GM18499 (cell line): ENCODE results near the gene ZC3HAV1L.
A peak's percentile ranks its signal among the peaks of the same experiment; 100 is the strongest.
"Not testable (repeated sequence)": the region's sequence is repeated elsewhere in the genome, so short reads cannot be mapped to it uniquely, and the experiment has no call there.

ENCODE experiments used
- ATAC-seq: cut with Tn5 transposase; IDR thresholded peaks from one replicate; pipeline ENCODE4 v1.9.1; 2021; ENCODE audit warnings: moderate number of reproducible peaks; ENCODE audit not compliant: insufficient read depth, unreplicated experiment

Gene ZC3HAV1L

DNA sequence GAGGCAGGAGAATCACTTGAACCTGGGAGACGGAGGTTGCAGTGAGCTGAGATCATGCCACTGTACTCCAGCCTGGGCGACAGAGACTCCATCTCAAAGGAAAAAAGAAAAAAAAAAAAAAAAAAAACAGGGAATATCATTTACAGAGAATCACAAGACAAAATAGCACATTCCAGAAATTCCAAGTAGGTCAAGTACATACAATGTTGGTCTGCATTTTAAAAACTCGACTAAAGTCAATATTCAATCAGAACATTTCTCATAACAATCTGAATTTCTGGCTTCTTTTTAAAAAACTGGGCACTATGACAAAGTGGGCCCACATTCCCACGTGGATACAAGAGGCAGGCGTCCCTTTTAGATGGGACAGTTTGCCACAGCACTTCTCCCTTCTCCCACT is 12.8 kb downstream of the ZC3HAV1L start:
- no peak for ATAC-seq

DNA sequence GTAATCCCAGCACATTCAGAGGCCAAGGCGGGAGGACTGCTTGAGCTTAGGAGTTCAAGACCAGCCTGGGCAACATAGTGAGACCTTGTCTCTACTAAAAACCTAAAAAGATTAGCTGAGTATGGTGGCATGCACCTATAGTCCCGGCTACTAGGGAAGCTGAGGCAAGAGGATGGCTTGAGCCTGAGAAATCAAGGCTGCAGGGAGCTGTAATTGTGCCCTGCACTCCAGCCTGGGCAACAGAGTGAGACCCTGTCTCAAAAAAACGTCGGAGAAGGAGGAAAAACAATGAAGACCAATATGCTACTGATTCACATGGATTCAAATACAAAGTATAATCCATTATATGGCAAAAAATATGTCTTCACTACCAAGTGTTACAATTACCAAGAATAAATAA is 13.6 kb downstream of the ZC3HAV1L start:
- no peak for ATAC-seq

DNA sequence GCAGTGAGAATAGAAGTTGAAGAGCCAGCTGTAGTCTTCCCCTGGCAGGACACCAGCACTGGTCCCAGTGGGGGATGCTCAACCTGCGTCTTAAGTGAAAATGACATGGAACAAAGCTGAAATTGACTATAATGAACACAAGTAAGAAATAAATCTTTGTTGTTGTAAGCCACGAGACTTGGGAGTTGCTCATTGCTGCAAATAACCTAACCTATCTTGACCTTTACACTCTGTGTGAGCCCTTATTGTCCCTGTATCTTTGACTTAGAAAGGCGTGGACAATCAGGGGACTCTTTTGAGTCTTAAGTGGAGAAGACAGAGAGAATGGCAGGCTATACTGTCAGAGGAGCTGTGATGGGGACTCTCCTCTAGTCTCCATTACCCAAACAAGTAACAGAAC is 16.9 kb downstream of the ZC3HAV1L start:
- ATAC-seq = no peak

- ATAC-seq = peak; percentile 66
Measured at GRCh38 chr7:139016931-139017511, 18.8 kb downstream of the ZC3HAV1L start.

GRCh38 chr7:139011373-139011772 is 24.5 kb downstream of the ZC3HAV1L start:
- ATAC-seq = no peak

DNA sequence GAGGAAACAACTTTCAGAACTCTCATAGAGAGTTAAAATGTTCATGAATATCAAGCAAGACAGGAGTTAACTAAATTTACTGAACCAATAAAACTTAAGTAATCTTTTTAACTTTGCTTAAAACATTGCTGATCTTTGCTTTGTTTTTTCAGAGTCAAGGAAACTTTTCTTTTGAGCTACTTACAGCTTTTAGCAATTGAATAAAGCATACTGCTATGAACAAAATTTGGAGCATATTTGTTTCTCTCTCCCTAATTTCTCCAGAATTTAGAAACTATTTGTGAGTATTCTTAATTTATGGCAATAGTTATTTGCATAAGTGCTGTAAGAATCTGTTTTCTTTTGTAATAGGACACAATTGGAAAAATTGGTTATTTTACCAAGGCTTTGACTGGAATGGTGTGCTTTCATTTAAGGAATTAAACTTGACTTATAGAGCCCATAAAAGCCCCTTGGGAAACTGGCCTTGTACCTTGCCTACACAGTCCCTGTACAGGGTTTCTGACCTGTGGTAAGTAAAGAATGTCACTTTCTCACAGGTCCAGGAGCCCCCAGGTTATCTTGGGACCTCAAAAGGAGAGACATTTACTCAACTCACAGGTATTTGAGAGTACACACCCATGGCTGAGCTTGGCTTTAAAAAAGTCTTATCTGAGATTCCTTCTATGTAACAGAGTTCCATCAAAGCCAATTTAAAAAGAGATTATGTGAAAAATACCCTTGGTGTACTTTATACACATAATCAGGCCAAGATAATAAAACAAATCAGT is 31.3 kb downstream of the ZC3HAV1L start:
- no peak for ATAC-seq

DNA sequence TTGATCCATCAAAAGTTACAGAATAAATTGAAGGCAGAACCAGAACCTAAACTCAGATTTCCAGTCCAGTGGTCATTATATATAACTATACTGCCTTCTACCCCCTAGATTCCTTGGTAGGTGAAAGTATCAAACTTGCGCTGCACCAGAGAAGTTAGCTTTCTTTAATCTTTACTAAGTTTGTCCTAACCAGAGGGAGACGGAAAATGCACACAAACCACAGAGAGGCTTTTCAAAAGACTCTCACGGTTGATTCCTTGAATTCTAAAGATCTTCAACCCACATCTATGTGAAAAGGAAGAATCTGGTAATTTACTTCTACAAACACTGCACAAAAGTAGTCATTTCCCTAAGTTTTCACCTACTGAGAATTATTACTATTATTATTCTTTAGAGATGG is 36.4 kb downstream of the ZC3HAV1L start:
- no peak for ATAC-seq

- no peak for ATAC-seq
Measured at GRCh38 chr7:138992052-138992531, 43.8 kb downstream of the ZC3HAV1L start.

GRCh38 chr7:138987686-138988085 is 48.2 kb downstream of the ZC3HAV1L start:
- ATAC-seq = no peak

DNA sequence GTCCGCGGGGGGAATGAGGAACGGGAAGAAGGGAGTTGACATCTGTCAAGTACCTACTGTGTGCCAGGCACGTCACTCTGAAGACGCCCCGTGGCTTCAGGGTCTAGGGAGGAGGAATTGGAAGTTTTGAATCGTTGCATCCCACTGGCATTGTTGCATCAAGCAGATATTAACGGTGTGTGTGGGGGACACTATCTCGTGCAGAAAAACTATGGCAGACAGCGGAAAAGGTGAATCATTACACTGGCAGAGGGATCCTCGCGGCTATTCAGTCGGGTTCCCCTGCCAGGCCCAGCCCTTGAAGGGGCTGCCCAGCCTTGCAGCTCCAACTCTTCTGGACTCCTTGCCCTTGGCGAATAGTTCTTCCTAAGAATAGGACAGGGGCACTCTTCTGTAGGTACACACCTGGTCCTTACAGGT is 53.6 kb downstream of the ZC3HAV1L start:
- ATAC-seq = no peak

GRCh38 chr7:138981332-138982203 is 54.3 kb downstream of the ZC3HAV1L start, which contains the start of gene KIAA1549:
Gene KIAA1549 (minus strand): TSS chr7:138981389. CDS start chr7:138981269, 120 bp downstream.
- no peak for ATAC-seq

DNA sequence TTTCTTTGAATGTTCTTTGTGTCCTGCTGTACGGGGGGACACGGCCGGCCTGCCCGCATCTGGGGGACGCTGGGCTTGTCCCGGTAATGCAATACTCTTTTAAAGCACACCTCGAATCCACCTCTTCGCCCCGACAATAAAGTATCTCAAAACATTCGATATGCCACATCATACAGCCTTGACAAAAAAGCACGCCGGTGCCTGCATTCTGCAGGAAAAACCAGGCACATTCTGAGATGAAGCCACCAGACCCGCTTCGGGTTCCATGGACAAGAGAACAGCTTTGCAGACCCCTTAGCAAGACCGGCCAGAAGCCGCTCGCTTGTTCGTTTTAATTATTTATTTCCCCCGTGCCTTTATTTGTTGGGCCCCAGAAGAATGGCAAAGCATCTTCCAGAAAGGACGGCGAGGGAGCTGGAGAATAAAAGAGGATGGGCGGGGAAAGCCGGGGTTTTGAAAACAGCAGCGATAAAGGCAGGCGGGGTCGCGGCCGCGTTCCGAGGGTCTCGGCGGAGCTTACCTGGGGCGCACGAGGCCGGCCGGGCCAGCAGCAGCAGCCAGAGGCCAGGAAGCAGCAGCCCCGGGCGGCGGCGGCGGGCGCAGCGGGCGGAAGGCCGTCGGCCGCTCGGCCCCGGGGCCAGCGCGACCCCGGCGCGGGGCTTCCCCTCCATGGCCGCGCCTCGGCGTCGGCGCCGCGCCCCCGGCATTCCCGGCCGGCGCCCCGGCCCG is 55.1 kb downstream of the ZC3HAV1L start:
- no peak for ATAC-seq

DNA sequence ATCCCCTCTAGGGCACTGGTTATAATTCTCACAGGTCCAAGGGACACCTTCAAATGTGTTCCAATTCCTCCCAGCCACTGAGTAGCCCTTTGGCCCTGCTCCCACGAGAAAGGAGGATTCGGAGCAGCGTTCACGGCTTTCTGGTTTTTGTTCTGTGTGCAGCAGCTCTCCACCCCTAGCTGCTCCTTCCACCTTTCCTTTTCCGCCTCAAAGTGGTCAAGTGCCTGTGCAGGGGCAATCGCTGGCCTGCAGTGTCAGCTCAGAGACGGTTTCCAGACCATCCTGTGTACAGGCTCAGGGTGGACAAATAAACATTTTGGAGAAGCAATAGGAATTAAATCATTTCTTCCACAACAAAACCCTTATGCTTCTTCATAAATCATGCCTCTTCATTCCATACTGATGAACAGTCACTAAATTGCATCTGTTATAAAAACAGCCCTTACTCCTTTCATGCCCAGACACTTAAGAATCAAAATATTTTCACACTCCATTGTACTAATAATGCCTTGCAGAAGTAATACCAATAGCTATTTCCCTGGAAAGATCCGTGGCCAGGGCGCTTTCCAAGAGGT is 55.8 kb downstream of the ZC3HAV1L start:
- no peak for ATAC-seq

DNA sequence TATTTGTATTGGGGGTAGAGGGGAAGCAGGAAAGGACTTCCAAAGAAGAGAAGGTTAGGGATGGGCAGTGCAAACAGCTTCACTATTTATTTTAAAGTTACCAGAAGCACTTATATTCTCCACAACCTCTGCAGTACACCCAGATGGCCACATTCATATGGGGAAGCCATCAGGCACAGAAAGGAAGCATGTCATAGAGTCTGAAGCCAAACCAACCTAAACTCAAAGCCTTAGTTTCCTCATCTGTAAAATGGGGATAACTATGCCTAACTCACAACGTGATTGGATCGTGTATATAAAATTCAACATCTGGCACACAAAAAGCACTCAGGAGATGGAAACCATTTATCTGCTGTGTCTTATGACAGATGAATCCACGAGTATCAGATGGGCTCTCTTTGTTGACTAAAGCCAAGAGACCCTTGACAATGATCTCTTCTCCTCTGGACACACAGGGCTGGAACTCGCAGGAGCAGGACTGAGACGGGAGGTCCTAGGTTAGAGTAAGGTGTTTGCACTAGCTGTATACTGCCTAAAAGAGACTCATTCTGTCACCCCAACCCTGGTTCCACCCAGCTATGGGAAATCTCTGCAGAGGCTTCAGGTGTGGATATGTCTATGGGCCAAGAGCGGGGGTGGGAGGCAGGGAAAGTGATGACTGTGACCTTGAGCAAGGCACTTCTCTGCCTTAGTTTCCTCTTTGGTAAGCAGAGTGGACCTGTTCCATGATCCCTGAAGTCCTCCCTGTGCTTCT is 56.4 kb downstream of the ZC3HAV1L start:
- no peak for ATAC-seq

DNA sequence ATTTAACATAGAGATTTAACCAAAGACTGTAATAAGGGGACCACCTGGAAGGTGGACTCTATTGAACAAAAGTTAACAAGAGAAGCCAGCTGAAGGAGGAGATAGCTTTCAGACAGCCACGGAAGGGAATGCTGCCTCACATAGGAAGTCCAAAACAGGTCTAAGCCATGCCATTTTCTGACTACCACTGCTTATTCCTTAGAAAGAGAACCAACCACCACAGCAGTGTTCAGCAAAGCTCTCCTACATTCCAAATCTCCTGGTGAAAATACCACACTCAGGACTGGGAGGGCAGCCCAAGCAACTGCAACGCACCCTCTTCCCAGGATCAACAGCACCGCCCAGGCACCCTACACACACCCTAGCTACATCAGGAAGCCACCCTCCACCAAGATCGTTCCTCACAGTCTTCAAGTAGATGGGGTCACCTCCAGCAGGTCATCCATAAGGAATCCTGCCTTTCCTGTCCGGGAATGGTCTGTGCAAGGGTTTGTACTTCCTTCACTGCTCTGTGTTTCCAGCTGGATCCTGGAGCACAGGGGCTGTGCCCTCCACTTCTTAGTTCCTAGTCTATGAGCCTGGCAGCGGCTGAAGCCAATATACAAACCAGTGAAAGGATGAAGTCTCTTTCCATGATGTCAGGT is 57.2 kb downstream of the ZC3HAV1L start:
- no peak for ATAC-seq

DNA sequence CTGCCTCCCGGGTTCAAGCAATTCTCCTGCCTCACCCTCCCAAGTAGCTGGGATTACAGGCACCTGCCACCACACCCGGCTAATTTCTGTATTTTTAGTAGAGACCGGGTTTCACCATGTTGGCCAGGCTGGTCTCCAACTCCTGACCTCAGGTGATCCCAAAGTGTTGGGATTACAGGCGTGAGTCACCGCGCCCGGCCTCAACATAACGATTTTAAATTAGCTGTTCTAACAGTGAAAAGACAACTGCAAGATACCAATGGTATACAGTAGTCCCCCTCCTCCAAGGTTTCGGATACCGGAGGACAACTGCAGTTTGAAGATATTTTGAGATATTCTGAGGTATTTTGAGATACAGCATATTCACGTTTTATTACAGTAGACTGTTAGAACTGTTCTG is 59.7 kb downstream of the ZC3HAV1L start:
- not testable (repeated sequence) for ATAC-seq
